ENCODE measurements around the gene GPR150. TPM values are rescaled to one million over a fixed set of nuclear protein-coding genes. Genes with fewer than 3 reads are reported as not detected.
"Not testable (repeated sequence)": the region's sequence is repeated elsewhere in the genome, so short reads cannot be mapped to it uniquely, and the experiment has no call there.

The GPR150 gene
- total and polyA plus RNA-seq, 12 donors, result 0.01 to 0.15 (median 0.11) TPM; not detected in 8

GRCh38 chr5:95631991-95632675 is 12.2 kb downstream of the GPR150 start:
- TF ChIP-seq CTCF (IDR thresholded peaks at IDR 0.05), result no peak
- Histone ChIP-seq H3K4me3 (no peak overlapping the region), H3K36me3 (no peaks in the 10 kb centered on the region), H3K9me3 (no peaks in the 10 kb centered on the region), H3K27me3 (peaks cover 0 to 1% (median 0%) of the 10 kb centered on the region in 7 donors), H3K4me1 (peaks cover 0 to 31% (median 0%) of the 10 kb centered on the region in 9 donors), H3K27ac (peak overlapping the region in 1 of 10 donors; percentile 63)
- intact Hi-C loops (cut with DNase I), result no loop called here
- ATAC-seq (peak in 6 of 8 donors; percentile 19 to 81 (median 46)), DNase-seq (no peak)
- 80 to 90% methylated on average over 4 of the region's 4 CpGs for WGBS, 2 donors

DNA sequence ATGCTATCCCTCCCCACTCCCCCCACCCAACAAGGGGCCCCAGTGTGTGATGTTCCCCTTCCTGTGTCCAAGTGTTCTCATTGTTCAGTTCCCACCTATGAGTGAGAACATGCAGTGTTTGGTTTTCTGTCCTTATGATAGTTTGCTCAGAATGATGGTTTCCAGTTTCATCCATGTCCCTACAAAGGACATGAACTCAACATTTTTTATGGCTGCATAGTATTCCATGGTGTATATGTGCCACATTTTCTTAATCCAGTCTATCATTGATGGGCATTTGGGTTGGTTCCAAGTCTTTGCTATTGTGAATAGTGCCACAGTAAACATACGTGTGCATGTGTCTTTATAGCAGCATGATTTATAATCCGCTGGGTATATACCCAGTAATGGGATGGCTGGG is 13.1 kb downstream of the GPR150 start:
- H3K36me3 ChIP-seq; H3K27ac ChIP-seq; intact Hi-C loops (cut with DNase I); H3K4me3 ChIP-seq; ATAC-seq; H3K27me3 ChIP-seq; DNase-seq; H3K9me3 ChIP-seq: not testable (repeated sequence)
- H3K4me1 ChIP-seq, result peaks cover 0 to 31% (median 0%) of the 10 kb centered on the region in 9 donors
- 92 to 98% methylated on average over 2 of the region's 2 CpGs for WGBS, 2 donors

DNA sequence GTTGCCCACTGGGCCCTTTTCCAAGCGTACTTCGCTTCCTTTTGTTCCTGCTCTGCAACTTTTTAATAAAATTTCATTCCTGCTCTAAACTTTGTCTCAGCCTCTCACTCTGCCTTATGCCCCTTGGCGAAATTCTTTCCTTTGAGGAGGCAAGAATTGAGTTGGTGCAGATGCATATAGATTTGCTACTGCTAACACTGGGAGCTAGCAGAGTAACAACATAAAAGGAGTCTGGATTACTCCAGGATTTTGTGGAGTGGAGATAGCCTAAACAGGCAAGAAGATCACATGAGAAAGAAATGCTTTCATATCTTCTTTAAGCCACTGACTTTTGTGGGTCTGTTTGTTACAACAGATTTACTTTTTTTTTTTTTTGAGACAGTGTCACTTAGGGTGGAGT is 13.8 kb downstream of the GPR150 start:
- Histone ChIP-seq H3K27me3 (peaks cover 0 to 11% (median 0%) of the 10 kb centered on the region in 7 donors), H3K4me1 (peaks cover 0 to 27% (median 0%) of the 10 kb centered on the region in 9 donors), H3K9me3 (no peaks in the 10 kb centered on the region), H3K36me3 (no peaks in the 10 kb centered on the region), H3K27ac (no peak overlapping the region), H3K4me3 (no peak overlapping the region)
- WGBS, 2 donors, result 95 to 96% methylated on average over 3 of the region's 3 CpGs
- intact Hi-C loops (cut with DNase I), result no loop called here
- TF ChIP-seq CTCF (IDR thresholded peaks at IDR 0.05), result no peak
- ATAC-seq (no peak), DNase-seq (no peak)

DNA sequence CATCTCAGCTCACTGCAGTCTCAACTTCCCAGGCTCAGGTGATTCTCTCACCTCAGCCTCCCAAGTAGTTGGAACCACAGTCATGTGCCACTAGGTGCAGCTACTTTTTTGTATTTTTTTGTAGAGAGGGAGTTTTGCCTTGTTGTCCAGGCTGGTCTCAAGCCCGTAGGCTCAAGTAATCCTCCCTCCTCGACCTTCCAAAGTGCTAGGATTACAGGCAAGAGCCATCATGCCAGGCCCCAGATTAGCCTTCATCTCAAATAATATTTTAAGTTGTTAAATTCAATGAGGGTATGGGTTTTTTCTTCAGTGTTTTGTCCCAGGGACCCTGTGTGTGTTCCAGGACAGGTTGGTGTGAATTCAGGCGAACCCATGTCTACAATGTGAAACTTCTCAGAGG is 14.2 kb downstream of the GPR150 start:
- Histone ChIP-seq H3K27ac (no peak overlapping the region), H3K36me3 (no peaks in the 10 kb centered on the region), H3K27me3 (peaks cover 0 to 11% (median 0%) of the 10 kb centered on the region in 7 donors), H3K9me3 (no peaks in the 10 kb centered on the region), H3K4me3 (no peak overlapping the region), H3K4me1 (peaks cover 0 to 23% (median 0%) of the 10 kb centered on the region in 9 donors)
- intact Hi-C loops (cut with DNase I), result no loop called here
- ATAC-seq (no peak), DNase-seq (no peak)
- 91 to 93% methylated on average over 3 of the region's 3 CpGs for WGBS, 2 donors
- TF ChIP-seq CTCF (IDR thresholded peaks at IDR 0.05), result no peak

- WGBS, 2 donors, result 73 to 74% methylated on average over 3 of the region's 3 CpGs
- DNase-seq, result no peak
Observed at GRCh38 chr5:95638632-95639031, 18.7 kb downstream of the GPR150 start.

More at GRCh38 chr5:95638632-95639031, 18.7 kb downstream of the GPR150 start:
- intact Hi-C loops (cut with DNase I), result no loop called here
- H3K27me3 ChIP-seq, result peaks cover 0 to 11% (median 0%) of the 10 kb centered on the region in 7 donors
- no peak for TF ChIP-seq CTCF (IDR thresholded peaks at IDR 0.05)
- no peaks in the 10 kb centered on the region for H3K4me1 ChIP-seq
- no peaks in the 10 kb centered on the region for H3K9me3 ChIP-seq
- H3K4me3 ChIP-seq, result no peak overlapping the region
- H3K36me3 ChIP-seq, result no peaks in the 10 kb centered on the region
- H3K27ac ChIP-seq, result no peak overlapping the region
- ATAC-seq, result no peak
